WTC11 (cell line): Measurements from ENCODE around the gene FARSA. TPM values are rescaled to one million over a fixed set of nuclear protein-coding genes. Genes with fewer than 3 reads are reported as not detected.

Source experiments
- ATAC-seq: fragments of 200-7000 bp; cut with Tn5 transposase; 2 replicates; pipeline ENCODE4 v1.10.0; 2021; ENCODE audit warnings: mild to moderate bottlenecking, moderate library complexity
- CTCF ChIA-PET: fragments of 300-600 bp; sonication (Branson Sonifier 250); formaldehyde crosslinking; loops from one replicate; lab custom pipeline; 2021; ENCODE audit warnings: antibody characterized with exemption; lab: Charles Lee
- POLR2A ChIA-PET: fragments of 350-600 bp; sonication (Branson Sonifier 250); formaldehyde crosslinking; loops from one replicate; lab custom pipeline; 2021; ENCODE audit warnings: antibody characterized with exemption; lab: Charles Lee
- DNase-seq: peaks from one replicate; pipeline ENCODE4 v3.0.0; 2021; ENCODE audit warnings: low spot score
- H3K27ac Mint-ChIP-seq: 2 replicates; pipeline ENCODE4 v1.8.0; 2021; ENCODE audit warnings: mixed read lengths
- H3K27me3 Mint-ChIP-seq: 2 replicates; pipeline ENCODE4 v1.8.0; 2021; ENCODE audit warnings: low read depth, mild to moderate bottlenecking, moderate library complexity, mixed read lengths
- H3K36me3 Mint-ChIP-seq: 2 replicates; pipeline ENCODE4 v1.8.0; 2021; ENCODE audit warnings: mixed read lengths
- H3K4me1 Mint-ChIP-seq: 2 replicates; pipeline ENCODE4 v1.8.0; 2022; ENCODE audit warnings: mixed read lengths
- H3K4me3 Mint-ChIP-seq: 2 replicates; pipeline ENCODE4 v1.8.0; 2021; ENCODE audit warnings: mild to moderate bottlenecking, moderate library complexity, mixed read lengths
- H3K9me3 Mint-ChIP-seq: 2 replicates; pipeline ENCODE4 v1.8.0; 2021; ENCODE audit warnings: mixed read lengths
- JUN ChIP-seq: sonication (generic); formaldehyde crosslinking; IDR thresholded peaks from 2 replicates; pipeline ENCODE4 v1.8.0; 2023; ENCODE audit warnings: mild to moderate bottlenecking, missing genetic modification reagents
- MXD4 ChIP-seq: fragments of 250-450 bp; sonication (Bioruptor Pico); IDR thresholded peaks from 2 replicates; pipeline ENCODE4 v1.8.0; 2021; ENCODE audit warnings: mild to moderate bottlenecking, moderate library complexity, borderline replicate concordance
- NFYB ChIP-seq: sonication (generic); formaldehyde crosslinking; conservative IDR thresholded peaks from 2 replicates; pipeline ENCODE4 v1.8.0; 2022; ENCODE audit warnings: low read depth, missing genetic modification reagents
- NR1H2 ChIP-seq: sonication (generic); formaldehyde crosslinking; IDR thresholded peaks from 2 replicates; pipeline ENCODE4 v1.9.0; 2021; ENCODE audit warnings: mild to moderate bottlenecking, moderate library complexity, missing genetic modification reagents
- TCF7 ChIP-seq: sonication (generic); formaldehyde crosslinking; IDR thresholded peaks from 2 replicates; pipeline ENCODE4 v1.8.0; 2022; ENCODE audit warnings: mild to moderate bottlenecking, low read depth, missing genetic modification reagents, moderate library complexity
- TEAD4 ChIP-seq: sonication (generic); formaldehyde crosslinking; IDR thresholded peaks from 2 replicates; pipeline ENCODE4 v1.8.0; 2022; ENCODE audit warnings: mild to moderate bottlenecking, missing genetic modification reagents
- ZNF121 ChIP-seq: sonication (generic); formaldehyde crosslinking; IDR thresholded peaks from 2 replicates; pipeline ENCODE4 v1.8.0; 2023; ENCODE audit warnings: missing genetic modification reagents
- ZNF317 ChIP-seq: sonication (generic); formaldehyde crosslinking; IDR thresholded peaks from 2 replicates; pipeline ENCODE4 v1.8.1; 2023; ENCODE audit warnings: low read depth, mild to moderate bottlenecking, moderate library complexity, missing genetic modification reagents, borderline replicate concordance
- ZNF671 ChIP-seq: fragments of 250-450 bp; sonication (Bioruptor Pico); IDR thresholded peaks from 2 replicates; pipeline ENCODE4 v1.8.0; 2021; ENCODE audit warnings: mild to moderate bottlenecking
- total RNA-seq: library from RNA; stranded (reverse); gene quantifications from 3 replicates; pipeline ENCODE4 v1.2.3, GENCODE V29; 2021
- TF ChIP-seq, protein P1 (sequence below): sonication (generic); formaldehyde crosslinking; IDR thresholded peaks from 2 replicates; pipeline ENCODE4 v1.8.0; 2022; ENCODE audit warnings: mild to moderate bottlenecking, missing genetic modification reagents
- TF ChIP-seq, protein P2 (sequence below): sonication (generic); formaldehyde crosslinking; IDR thresholded peaks from 2 replicates; pipeline ENCODE4 v1.8.1; 2022; ENCODE audit warnings: missing genetic modification reagents, borderline replicate concordance
- TF ChIP-seq, protein P3 (sequence below): fragments of 250-450 bp; sonication (Bioruptor Pico); IDR thresholded peaks from 2 replicates; pipeline ENCODE4 v1.9.0; 2021; ENCODE audit warnings: mild to moderate bottlenecking, borderline replicate concordance
- TF ChIP-seq, protein P4 (sequence below): sonication (generic); formaldehyde crosslinking; IDR thresholded peaks from 2 replicates; pipeline ENCODE4 v1.8.1; 2022; ENCODE audit warnings: low read depth, mild to moderate bottlenecking, moderate library complexity, missing genetic modification reagents, borderline replicate concordance
- TF ChIP-seq, protein P5 (sequence below): sonication (generic); formaldehyde crosslinking; IDR thresholded peaks from 2 replicates; pipeline ENCODE4 v1.8.1; 2022; ENCODE audit warnings: mild to moderate bottlenecking, moderate library complexity, missing genetic modification reagents

The FARSA gene
- total RNA-seq, 1 experiment from 2014 or later, result 108 TPM

DNA sequence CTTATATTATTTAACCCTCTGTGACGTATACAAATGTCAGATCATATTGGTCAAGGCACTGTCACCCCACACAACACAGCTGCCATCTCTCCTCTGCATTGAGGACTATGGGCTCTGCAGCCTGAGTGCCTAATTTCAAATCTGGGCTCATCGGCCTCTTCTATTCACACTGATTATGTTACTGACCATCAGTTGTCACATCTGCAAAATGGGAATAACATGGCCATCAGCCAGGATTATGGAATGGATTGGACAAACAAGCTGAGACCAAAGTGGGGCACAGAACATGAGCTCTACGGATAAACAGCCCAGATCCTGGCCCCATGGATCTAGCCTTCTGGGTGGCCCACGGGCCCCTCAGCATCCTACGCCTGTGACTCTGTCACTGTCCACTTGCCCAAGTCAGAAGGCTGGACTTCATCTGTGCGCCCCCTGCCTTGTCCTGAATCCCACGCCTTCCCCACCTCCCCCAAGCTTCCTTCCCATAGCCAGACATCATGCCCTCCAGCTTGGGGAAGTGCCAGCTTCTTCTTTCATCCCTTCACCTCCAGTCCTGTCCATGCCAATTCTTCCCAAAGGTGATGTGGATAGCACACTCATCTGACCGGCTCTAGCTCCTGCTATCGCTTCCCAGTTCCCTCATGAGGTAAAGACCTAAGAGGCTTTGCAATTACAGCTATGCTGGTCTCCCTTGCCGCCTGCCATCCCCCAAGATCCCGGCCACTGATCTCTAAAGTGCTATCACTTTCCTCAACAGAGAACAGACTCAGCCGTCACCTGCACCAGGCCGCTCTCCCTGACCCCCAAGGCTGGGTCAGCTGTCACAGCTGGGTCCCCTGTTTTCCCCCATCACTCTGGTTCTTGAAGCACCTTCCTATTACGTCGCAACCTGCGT is 872 bp downstream of the FARSA start (continued):
- TF ChIP-seq MXD4 (CRISPR knock-in tag) (no peak), TEAD4 (no peak), JUN (CRISPR knock-in tag) (no peak)
- TF ChIP-seq, protein P1, sequence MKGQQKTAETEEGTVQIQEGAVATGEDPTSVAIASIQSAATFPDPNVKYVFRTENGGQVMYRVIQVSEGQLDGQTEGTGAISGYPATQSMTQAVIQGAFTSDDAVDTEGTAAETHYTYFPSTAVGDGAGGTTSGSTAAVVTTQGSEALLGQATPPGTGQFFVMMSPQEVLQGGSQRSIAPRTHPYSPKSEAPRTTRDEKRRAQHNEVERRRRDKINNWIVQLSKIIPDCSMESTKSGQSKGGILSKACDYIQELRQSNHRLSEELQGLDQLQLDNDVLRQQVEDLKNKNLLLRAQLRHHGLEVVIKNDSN (CRISPR knock-in tag), result no peak

DNA sequence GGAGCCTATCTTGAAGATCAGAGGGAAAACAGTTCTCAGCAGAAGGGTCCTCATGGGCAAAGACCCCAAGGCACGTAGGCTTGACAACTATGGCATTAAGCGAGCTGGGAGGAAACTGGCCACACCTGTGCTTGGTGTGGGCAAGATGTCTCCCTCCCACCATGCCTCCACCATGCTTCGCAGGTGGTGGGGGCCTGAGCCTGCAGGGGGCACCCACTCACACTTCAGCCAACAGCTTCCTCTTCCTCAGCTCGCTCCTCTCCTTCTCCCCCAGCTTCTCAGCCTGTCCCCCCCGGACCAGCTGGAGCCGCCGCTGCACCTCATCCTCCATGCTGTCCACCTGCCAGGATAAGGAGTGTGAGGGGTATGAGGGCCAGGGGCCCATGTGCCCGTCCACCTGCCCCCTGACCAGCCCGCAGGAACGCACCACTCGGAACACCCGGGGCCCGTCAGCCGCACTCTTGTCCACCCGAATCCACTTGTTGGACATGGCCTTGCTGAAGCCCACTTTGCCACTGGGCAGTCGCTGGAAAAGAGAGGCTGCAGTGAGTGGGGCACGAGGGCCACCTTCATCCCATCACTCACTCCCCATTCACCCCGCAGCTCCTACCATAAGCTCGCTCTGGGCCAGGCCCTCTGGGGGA is 3.4 kb downstream of the FARSA start:
- H3K27ac Mint-ChIP-seq, result no peak overlapping the region
- H3K4me1 Mint-ChIP-seq, result peaks cover 16% of the 10 kb centered on the region
- no peak overlapping the region for H3K4me3 Mint-ChIP-seq
- H3K9me3 Mint-ChIP-seq, result no peaks in the 10 kb centered on the region
- POLR2A ChIA-PET, result interaction anchor here (0.5 to 1.4 kb wide), 3 partner anchors 22 to 132 kb away, joined by 3 to 4 read pairs (median 3); no protein-coding TSS in a partner anchor
- CTCF ChIA-PET, result interaction anchor here (0.5 to 1.4 kb wide), 2 partner anchors 35 to 39 kb away, joined by 3 to 4 read pairs; no protein-coding TSS in a partner anchor
- no peak for TF ChIP-seq ZNF671 (CRISPR knock-in tag)
- TF ChIP-seq, protein P2, sequence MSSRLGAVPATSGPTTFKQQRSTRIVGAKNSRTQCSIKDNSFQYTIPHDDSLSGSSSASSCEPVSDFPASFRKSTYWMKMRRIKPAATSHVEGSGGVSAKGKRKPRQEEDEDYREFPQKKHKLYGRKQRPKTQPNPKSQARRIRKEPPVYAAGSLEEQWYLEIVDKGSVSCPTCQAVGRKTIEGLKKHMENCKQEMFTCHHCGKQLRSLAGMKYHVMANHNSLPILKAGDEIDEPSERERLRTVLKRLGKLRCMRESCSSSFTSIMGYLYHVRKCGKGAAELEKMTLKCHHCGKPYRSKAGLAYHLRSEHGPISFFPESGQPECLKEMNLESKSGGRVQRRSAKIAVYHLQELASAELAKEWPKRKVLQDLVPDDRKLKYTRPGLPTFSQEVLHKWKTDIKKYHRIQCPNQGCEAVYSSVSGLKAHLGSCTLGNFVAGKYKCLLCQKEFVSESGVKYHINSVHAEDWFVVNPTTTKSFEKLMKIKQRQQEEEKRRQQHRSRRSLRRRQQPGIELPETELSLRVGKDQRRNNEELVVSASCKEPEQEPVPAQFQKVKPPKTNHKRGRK (CRISPR knock-in tag), result no peak
- TF ChIP-seq, protein P3, sequence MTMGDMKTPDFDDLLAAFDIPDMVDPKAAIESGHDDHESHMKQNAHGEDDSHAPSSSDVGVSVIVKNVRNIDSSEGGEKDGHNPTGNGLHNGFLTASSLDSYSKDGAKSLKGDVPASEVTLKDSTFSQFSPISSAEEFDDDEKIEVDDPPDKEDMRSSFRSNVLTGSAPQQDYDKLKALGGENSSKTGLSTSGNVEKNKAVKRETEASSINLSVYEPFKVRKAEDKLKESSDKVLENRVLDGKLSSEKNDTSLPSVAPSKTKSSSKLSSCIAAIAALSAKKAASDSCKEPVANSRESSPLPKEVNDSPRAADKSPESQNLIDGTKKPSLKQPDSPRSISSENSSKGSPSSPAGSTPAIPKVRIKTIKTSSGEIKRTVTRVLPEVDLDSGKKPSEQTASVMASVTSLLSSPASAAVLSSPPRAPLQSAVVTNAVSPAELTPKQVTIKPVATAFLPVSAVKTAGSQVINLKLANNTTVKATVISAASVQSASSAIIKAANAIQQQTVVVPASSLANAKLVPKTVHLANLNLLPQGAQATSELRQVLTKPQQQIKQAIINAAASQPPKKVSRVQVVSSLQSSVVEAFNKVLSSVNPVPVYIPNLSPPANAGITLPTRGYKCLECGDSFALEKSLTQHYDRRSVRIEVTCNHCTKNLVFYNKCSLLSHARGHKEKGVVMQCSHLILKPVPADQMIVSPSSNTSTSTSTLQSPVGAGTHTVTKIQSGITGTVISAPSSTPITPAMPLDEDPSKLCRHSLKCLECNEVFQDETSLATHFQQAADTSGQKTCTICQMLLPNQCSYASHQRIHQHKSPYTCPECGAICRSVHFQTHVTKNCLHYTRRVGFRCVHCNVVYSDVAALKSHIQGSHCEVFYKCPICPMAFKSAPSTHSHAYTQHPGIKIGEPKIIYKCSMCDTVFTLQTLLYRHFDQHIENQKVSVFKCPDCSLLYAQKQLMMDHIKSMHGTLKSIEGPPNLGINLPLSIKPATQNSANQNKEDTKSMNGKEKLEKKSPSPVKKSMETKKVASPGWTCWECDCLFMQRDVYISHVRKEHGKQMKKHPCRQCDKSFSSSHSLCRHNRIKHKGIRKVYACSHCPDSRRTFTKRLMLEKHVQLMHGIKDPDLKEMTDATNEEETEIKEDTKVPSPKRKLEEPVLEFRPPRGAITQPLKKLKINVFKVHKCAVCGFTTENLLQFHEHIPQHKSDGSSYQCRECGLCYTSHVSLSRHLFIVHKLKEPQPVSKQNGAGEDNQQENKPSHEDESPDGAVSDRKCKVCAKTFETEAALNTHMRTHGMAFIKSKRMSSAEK (CRISPR knock-in tag), result no peak
- TF ChIP-seq ZNF317 (CRISPR knock-in tag), result no peak
- no peak for TF ChIP-seq NFYB (CRISPR knock-in tag)
- TF ChIP-seq, protein P4, sequence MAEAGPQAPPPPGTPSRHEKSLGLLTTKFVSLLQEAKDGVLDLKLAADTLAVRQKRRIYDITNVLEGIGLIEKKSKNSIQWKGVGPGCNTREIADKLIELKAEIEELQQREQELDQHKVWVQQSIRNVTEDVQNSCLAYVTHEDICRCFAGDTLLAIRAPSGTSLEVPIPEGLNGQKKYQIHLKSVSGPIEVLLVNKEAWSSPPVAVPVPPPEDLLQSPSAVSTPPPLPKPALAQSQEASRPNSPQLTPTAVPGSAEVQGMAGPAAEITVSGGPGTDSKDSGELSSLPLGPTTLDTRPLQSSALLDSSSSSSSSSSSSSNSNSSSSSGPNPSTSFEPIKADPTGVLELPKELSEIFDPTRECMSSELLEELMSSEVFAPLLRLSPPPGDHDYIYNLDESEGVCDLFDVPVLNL (CRISPR knock-in tag), result no peak
- TF ChIP-seq, protein P5, sequence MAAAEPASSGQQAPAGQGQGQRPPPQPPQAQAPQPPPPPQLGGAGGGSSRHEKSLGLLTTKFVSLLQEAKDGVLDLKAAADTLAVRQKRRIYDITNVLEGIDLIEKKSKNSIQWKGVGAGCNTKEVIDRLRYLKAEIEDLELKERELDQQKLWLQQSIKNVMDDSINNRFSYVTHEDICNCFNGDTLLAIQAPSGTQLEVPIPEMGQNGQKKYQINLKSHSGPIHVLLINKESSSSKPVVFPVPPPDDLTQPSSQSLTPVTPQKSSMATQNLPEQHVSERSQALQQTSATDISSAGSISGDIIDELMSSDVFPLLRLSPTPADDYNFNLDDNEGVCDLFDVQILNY (CRISPR knock-in tag), result no peak
- TF ChIP-seq NR1H2 (CRISPR knock-in tag), result no peak
- TF ChIP-seq ZNF121 (CRISPR knock-in tag), result no peak
- no peak for TF ChIP-seq TCF7
- H3K36me3 Mint-ChIP-seq, result peaks cover 46% of the 10 kb centered on the region
- no peaks in the 10 kb centered on the region for H3K27me3 Mint-ChIP-seq
- no peak for DNase-seq
- no peak for ATAC-seq
